Endometrium (tissue), 2 donors: ENCODE measurements around the gene SYNE2.
"Not testable (repeated sequence)": the region's sequence is repeated elsewhere in the genome, so short reads cannot be mapped to it uniquely, and the experiment has no call there.

Experiments used
- FAIRE-seq: peaks from 2 replicates; lab custom pipeline; 2012; peaks lifted over from hg19 to GRCh38; lab: Jason Lieb, UNC
- donor health status: control.
- donor health status: control.

The SYNE2 gene

DNA sequence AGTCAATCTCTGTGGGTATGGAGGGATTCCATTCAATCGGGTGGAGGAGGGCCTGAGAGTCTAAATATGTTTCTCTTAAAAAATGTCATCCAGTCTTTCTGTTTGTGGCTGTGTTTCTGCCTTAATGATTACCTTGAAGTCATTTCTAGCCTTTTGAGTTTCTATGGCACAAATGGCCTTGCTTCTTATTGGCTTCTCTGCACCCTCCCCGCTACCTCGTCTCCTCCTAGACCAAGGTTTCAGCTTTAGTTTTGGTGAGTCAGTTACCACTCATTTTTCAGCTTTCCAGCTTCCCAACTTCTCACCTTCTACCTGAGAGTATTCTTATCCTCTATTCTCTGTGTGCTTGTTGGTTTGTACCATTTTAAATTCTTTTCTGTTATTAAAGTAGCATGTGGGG, 159.2 kb downstream of the SYNE2 start:
- FAIRE-seq = no peak

GRCh38 chr14:64012720-64013119, 159.9 kb downstream of the SYNE2 start:
- FAIRE-seq = no peak

- FAIRE-seq = no peak
These were observed 172.7 kb downstream of the SYNE2 start for GRCh38 chr14:64025479-64025878.

DNA sequence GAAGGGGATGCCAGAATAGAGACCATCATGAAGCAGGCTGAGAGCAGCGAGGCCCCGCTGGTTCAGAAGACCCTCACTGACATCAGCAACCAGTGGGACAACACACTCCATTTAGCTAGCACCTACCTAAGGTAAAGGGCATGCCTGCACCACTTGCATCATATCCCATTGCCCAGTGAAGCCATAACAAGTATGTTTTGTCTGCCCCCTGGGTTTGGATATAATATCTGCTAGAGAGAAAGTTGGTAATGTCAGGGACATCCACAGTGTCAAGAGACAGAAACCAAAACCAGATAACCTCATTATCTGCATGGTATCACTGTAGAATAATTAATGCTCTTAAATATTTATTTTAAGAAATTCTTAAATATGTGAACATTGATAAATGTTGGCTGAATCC, 173.8 kb downstream of the SYNE2 start:
- FAIRE-seq = no peak

DNA sequence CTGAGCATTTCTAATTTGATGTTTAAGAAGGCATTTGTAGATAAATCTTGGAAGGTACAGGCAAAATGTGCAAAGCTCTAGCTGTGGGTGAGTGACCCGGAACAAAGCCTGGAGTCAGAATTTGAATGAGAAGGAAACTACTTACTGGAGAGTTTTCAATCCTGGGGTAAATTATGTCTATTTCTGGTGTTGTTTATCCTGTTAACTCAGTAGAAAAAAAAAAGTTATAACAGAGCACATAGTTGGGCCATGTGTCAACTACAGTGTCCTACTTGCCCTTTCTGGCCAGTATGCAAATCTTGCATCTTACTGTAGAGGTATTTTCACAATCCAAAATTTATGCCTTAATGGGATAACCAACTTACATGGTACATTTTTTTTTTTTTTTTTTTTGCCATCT, 182.3 kb downstream of the SYNE2 start:
- FAIRE-seq = no peak

GRCh38 chr14:64037869-64038745, 185.3 kb downstream of the SYNE2 start:
- not testable (repeated sequence) for FAIRE-seq

- FAIRE-seq = no peak
These were observed 186.2 kb downstream of the SYNE2 start for GRCh38 chr14:64038841-64039542.

DNA sequence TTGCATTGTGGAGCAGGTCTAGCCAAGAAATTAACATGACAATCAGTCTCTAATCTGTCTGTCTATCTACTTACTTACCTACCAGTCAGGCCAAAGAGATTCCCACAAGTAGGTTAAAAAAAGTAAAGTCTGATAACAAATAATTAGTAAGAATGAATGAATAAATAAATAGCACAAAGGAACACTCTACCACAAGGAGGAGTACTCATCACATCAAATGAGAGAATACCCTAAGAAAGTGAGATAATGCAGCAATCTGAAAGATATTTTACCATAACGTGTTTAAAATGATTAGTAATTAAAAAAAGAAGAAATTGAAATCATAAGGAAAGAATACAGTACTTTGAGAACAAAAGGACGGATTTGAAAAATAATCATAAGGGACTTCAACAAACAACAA, 187.2 kb downstream of the SYNE2 start:
- FAIRE-seq = no peak

GRCh38 chr14:64043296-64043695, 190.5 kb downstream of the SYNE2 start:
- not testable (repeated sequence) for FAIRE-seq

DNA sequence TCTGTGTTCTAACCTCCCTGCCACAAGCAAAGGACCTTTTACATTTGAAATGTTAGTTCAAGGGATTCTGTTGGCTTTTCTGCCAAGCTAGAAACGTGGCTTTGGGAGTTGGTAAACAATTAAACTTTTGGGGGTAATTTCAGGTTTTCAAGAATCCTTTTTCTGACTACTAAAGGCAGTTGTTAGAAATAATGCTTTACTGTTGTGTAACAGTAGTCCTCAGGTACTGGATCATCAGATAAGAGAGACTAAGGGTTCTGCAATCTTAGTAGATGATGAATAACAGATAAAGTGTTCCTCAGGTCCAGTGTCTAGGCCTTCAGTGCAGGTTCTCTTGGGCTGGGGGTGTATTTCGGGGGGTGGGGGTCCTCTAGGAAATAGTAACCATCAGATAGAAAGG, 192.3 kb downstream of the SYNE2 start:
- no peak for FAIRE-seq

DNA sequence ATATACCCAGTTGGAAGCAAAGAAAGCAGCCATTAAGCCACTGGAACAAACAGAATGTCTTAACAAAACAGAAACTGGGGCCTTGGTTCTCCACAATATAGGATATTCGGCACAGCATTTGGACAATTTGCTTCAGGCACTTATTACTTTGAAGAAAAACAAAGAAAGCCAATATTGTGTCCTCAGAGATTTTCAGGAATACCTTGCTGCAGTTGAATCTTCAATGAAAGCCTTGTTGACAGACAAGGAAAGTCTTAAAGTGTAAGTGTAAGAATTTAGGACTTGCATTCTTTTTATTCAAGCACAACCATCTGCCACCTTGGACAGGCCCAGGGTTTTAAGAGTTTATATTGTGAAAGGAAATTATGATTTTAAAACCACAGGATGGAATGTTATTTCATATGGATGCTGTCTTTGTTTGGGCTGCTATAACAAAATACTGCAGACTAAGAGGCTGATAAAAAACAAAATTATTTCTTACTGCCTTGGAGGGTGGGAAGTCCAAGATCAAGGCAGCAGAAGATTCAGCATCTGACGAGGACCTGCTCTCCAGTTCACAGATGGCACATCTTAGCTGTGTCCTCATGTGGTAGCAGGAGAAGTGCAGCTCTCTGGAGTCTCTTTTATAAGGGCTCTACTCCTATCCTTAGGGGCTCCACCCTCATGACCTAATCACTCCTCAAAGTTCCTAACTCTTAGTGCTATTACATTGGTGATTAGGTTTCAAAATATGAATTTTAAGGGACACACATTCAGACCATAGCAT, 197.0 kb downstream of the SYNE2 start:
- FAIRE-seq = no peak

- FAIRE-seq = no peak
These were observed 201.2 kb downstream of the SYNE2 start for GRCh38 chr14:64053694-64054669.

- no peak for FAIRE-seq
These were observed 206.8 kb downstream of the SYNE2 start for GRCh38 chr14:64059454-64060198.

- no peak for FAIRE-seq
These were observed 207.4 kb downstream of the SYNE2 start for GRCh38 chr14:64060199-64060545.

DNA sequence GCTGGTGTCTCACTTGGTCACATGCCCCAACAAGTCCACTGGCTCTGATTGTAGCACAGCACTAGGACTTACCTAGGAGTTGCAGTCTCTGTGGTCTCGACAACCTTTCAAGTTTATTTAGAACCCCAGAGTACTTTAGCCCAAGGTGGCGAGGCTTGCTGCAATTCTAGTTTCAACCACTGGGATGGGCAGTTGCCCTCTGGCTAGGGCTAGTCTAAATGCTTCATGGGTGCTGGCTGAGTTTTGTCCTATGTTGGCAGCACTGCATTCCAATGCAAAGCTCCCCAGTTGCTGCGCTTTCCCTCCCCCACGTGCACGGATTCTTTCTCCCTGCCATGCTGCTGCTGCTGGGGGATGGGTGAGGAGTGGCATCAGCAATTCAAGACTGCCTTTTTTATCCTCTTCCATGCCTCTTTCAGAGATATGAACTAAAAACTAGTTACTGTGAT, 207.9 kb downstream of the SYNE2 start:
- no peak for FAIRE-seq

GRCh38 chr14:64061115-64061514, 208.3 kb downstream of the SYNE2 start:
- FAIRE-seq = no peak

DNA sequence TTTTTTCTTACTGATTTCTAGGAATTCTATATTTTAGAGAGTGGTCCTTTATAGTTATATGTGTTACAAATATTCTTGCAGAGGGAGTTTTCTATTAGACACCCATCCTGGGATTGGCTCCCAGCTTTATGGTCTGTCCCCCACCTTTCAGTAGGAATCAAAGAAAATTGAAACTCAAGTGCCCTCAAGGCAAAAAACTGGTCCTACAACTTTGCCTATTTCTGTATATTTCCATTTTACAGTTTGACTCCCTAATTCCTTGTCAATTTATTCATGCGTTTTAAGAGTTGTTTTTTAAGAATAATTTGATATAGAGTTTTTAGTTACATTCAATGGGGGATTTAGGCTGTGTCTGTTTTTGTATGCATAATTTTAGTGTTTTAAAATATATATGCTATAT, 208.9 kb downstream of the SYNE2 start:
- FAIRE-seq = no peak

DNA sequence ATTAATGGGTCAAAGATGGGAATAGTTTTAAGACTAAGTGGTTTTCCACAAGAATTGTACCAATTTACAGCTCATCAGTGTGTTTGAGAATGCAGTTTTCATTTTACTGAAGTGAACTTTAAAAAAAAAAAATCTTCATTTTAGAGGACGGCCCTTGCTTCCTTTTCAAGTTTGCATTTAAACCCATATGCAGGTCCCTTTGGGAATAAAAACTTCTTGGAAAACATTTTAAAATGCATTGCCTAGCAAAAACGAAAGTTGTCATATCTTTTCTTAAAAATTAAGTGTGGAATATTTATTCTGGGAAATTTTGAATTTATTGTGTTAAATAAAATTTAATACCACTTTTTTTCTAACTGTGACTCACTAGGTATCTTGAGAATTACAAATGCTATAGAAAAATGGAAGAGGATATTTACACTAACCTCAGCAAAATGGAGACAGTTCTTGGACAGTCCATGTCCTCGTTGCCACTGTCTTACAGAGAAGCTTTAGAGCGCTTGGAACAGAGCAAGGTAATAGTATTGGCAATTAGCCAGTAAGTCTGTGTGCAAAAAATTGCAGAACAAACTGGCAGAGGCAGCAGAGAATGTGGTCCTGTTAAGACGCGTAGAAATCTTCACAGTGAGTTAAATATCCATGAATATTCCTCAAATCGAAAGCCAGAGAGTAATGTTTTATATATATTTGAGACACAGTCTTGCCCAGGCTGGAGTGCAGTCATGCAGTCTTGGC, 209.7 kb downstream of the SYNE2 start:
- FAIRE-seq = no peak

- FAIRE-seq = no peak
These were observed 211.6 kb downstream of the SYNE2 start for GRCh38 chr14:64064447-64064846.
